GM12892 (cell line): Measurements from ENCODE around the gene CLASP1.
"Not testable (repeated sequence)": the region's sequence is repeated elsewhere in the genome, so short reads cannot be mapped to it uniquely, and the experiment has no call there.

Experiments
- DNase-seq: peaks from one replicate; pipeline ENCODE4 v3.0.0; 2011; ENCODE audit not compliant: insufficient read length
- FAIRE-seq: peaks from 2 replicates; lab custom pipeline; 2011; peaks lifted over from hg19 to GRCh38; lab: Jason Lieb, UNC
- POLR2A ChIP-seq: IDR thresholded peaks from 2 replicates; pipeline ENCODE4 v1.6.1; 2011; ENCODE audit warnings: low read depth, low read length, control low read depth
- POLR2AphosphoS5 ChIP-seq: IDR thresholded peaks from 2 replicates; pipeline ENCODE4 v1.6.1; 2011; ENCODE audit warnings: low read depth, low read length, control low read depth
- TAF1 ChIP-seq: IDR thresholded peaks from 2 replicates; pipeline ENCODE4 v1.6.1; 2011; ENCODE audit warnings: low read depth, mild to moderate bottlenecking, control low read depth, low read length, borderline replicate concordance

CLASP1 gene

GRCh38 chr2:121309323-121309722 lies 339.9 kb downstream of the CLASP1 start:
- no peak for TF ChIP-seq POLR2AphosphoS5
- no peak for TF ChIP-seq POLR2A
- no peak for TF ChIP-seq TAF1
- DNase-seq (no peak), FAIRE-seq (no peak)

GRCh38 chr2:121307048-121307447 lies 342.2 kb downstream of the CLASP1 start:
- no peak for DNase-seq
- FAIRE-seq: no peak
- no peak for TF ChIP-seq POLR2AphosphoS5
- no peak for TF ChIP-seq POLR2A
- no peak for TF ChIP-seq TAF1

GRCh38 chr2:121304941-121305340 lies 344.3 kb downstream of the CLASP1 start:
- FAIRE-seq: no peak
- DNase-seq: no peak
- TF ChIP-seq TAF1 (no peak), POLR2AphosphoS5 (no peak), POLR2A (no peak)

GRCh38 chr2:121303531-121304263 lies 345.6 kb downstream of the CLASP1 start:
- DNase-seq: no peak
- no peak for FAIRE-seq
- no peak for TF ChIP-seq POLR2A
- TF ChIP-seq POLR2AphosphoS5: no peak
- TF ChIP-seq TAF1: no peak

DNA sequence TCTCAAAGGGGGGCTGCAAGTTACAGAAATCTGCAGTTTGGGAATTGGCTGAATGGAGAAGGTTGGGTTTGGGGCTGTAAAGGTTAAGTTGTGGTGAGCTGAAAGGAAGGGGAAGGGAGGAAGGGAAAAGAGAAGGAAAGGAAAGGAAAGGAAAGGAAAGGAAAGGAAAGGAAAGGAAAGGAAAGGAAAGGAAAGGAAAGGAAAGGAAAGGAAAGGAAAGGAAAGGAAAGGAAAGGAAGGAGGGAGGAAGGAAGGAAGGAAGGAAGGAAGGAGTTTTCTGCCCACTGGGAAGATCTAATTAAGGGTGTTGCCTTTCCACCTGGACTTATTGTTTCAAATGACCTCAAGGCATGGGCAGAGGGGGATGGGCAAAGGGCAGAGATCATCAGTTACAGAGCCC lies 348.1 kb downstream of the CLASP1 start:
- not testable (repeated sequence) for FAIRE-seq, DNase-seq

DNA sequence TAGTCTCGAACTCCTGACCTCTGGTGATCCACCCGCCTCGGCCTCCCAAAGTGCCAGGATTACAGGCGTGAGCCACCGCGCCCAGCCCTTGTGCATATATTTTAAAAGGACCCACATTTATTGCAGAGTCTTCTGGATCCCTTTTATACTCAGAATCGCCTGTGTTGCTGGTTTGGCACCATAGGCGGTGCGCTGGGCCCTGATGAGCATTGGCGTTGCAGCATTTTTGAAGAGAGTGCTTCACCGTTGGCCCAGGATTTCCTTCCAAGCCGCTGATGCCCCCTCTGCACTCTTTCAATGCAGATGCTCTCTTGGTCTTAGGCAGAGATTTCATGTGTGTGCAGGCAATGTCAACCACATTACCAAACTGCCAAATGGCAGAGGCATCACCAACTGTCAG lies 350.8 kb downstream of the CLASP1 start:
- no peak for FAIRE-seq
- no peak for DNase-seq

GRCh38 chr2:121297866-121298265 lies 351.4 kb downstream of the CLASP1 start:
- not testable (repeated sequence) for DNase-seq, FAIRE-seq

More for the DNA sequence above, 350.8 kb downstream of the CLASP1 start:
- no peak for TF ChIP-seq TAF1
- no peak for TF ChIP-seq POLR2A
- no peak for TF ChIP-seq POLR2AphosphoS5

- TF ChIP-seq TAF1 (no peak), POLR2A (no peak), POLR2AphosphoS5 (no peak)
- FAIRE-seq (peak; percentile 14), DNase-seq (no peak)
Observed at GRCh38 chr2:121297217-121297830, 351.9 kb downstream of the CLASP1 start.

DNA sequence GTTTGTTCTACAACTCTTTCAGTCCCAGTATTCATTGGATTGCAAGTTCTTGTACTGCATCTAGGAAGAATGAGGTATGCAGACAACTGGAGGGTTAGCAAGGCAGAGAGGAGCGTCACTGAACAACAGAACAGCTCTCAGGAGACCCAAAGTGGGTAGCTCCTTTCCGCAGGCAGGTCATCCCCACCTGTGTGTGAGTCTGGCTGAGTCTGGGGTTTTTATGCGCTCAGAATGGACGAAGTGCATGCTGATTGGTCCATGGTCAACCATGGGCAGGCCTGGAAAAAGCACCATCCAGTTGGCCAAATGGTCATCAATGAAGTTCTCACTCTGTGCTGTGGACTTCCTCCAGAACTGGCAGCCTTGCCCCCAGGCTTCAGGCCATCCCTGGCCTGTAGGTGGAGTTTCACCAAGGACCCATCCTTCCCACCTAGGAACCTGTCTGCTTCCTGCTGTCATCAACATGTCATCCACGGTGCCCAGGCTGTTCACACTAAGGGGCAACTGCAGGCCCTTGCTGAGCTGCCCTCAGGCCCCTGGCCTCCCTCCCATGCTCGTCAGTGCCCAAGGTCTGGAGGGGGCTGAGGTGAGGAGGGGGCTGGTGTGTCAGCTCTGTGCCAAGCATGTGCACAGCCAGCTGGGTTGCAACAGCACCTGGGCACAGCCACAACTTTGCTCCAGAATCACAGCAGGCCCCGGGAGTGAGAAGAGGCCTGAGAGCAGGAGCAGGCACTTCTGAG lies 353.2 kb downstream of the CLASP1 start:
- DNase-seq (no peak), FAIRE-seq (no peak)
- no peak for TF ChIP-seq POLR2A
- no peak for TF ChIP-seq POLR2AphosphoS5
- no peak for TF ChIP-seq TAF1

- TF ChIP-seq POLR2A (no peak), TAF1 (no peak), POLR2AphosphoS5 (no peak)
- DNase-seq: no peak
- no peak for FAIRE-seq
Observed at GRCh38 chr2:121294881-121295840, 354.1 kb downstream of the CLASP1 start.
